ENCODE data around the gene SLC13A5.
"Not testable (repeated sequence)": the region's sequence is repeated elsewhere in the genome, so short reads cannot be mapped to it uniquely, and the experiment has no call there.

Gene SLC13A5

DNA sequence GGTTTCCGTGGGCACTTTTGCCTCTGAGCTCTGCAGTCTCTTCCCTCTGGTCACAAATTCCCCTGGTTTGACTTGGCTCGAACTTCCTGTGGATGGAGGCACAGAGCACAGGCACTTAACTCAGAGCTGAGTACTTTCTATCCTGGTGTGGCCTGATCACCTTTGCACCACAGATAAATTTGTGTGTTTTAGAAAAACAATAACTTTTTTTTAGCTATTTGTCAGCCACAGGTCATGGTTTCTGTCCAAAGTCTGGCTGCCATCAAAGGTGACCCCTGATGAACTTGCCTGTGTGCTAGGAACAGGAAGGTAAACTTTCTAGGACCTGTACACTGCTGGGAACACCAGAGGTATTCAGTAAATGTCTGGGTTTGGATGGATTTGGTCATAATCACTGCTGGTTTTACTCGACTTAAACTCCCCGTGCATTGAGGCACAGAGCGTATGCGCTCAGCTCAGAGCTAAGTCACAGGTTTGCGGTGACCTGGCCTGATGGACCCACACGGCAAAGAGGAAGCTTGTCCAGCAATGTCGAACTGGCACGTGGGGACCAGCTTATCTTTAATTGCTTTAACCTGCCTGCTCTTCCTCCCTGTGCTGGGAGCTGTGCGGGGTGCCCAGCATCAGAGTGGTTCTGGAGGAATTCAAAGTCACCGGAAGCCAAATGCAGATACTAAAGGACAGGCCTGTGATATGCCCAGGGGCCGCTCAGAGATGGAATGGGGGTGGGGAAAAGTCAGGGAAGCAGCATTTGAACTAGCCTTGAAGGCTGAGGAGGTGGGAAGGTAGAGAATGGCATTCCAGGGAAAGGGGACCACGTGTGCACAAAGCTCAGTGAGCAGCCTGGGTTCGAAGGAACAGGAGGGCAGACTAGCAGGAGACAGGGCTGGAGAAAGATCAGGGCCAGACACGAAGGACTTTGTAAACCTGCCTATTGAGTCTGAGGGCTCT, 12.9 kb downstream of the SLC13A5 start:
- Histone ChIP-seq H3K9me3 (ENCODE audit: control insufficient read depth, insufficient read depth, low read length) (no peaks in the 10 kb centered on the region), H3K36me3 (ENCODE audit: control insufficient read depth, insufficient read depth, low read length) (no peaks in the 10 kb centered on the region), H3K27me3 (ENCODE audit: control insufficient read depth, insufficient read depth, low read length) (no peaks in the 10 kb centered on the region), H3K27ac (ENCODE audit: low read length) (no peak overlapping the region), H3K4me3 (ENCODE audit: low read length) (no peak overlapping the region), H3K4me1 (ENCODE audit: control insufficient read depth, insufficient read depth, low read length) (no peaks in the 10 kb centered on the region)
- no CpG with 5 or more reads among the region's 16 CpGs for WGBS (ENCODE audit: insufficient coverage, insufficient read length)
- DNase-seq (ENCODE audit: low read depth, low spot score), result no peak

DNA sequence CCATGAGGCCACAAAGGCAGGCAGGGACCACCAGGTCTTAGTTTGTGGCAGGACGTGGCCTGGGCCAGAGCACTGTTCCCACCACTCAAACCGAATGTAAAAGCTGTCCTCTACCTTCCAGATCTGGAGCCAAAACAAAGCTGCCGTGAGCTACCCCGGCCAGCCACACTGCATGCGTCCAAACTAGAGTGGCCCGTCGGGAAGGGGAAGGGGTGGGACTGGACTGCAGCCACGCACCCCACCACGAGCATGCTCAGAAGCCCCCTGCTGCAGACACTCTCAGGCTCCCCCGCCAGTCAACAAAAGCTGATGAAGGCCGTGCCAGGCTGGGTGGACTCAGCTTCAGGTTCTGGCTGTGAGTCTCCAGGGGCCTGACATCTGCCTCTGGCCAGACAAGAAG, 15.2 kb downstream of the SLC13A5 start:
- DNase-seq (ENCODE audit: low read depth, low spot score), result no peak
- Histone ChIP-seq H3K4me3 (ENCODE audit: low read length) (no peak overlapping the region), H3K36me3 (ENCODE audit: control insufficient read depth, insufficient read depth, low read length) (no peaks in the 10 kb centered on the region), H3K9me3 (ENCODE audit: control insufficient read depth, insufficient read depth, low read length) (no peaks in the 10 kb centered on the region), H3K27ac (ENCODE audit: low read length) (no peak overlapping the region), H3K27me3 (ENCODE audit: control insufficient read depth, insufficient read depth, low read length) (no peaks in the 10 kb centered on the region), H3K4me1 (ENCODE audit: control insufficient read depth, insufficient read depth, low read length) (no peaks in the 10 kb centered on the region)
- WGBS (ENCODE audit: insufficient coverage, insufficient read length), result no CpG with 5 or more reads among the region's 11 CpGs

DNA sequence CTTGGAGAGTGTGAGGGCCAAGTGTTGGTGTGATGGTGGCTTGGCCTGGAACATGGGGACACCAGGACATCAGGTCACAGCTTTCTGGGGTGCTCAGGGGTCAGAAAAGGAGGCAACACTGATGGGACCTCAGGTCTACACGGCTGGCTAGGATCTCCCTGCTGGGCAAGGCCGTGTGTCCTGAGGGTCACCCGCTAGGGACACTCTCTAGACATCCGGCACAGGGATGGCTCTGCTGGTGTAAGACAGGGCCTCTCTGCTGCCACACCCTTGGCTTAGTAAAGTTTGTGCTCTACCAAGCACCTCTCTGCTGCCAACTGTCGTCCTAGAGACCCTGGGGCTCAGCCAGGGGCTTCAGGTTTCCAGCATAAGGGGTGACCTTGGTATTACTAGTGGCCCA, 16.3 kb downstream of the SLC13A5 start:
- H3K27me3 ChIP-seq (ENCODE audit: control insufficient read depth, insufficient read depth, low read length), result no peaks in the 10 kb centered on the region
- H3K4me1 ChIP-seq (ENCODE audit: control insufficient read depth, insufficient read depth, low read length), result no peaks in the 10 kb centered on the region
- no peaks in the 10 kb centered on the region for H3K36me3 ChIP-seq (ENCODE audit: control insufficient read depth, insufficient read depth, low read length)
- no peak overlapping the region for H3K27ac ChIP-seq (ENCODE audit: low read length)
- H3K9me3 ChIP-seq (ENCODE audit: control insufficient read depth, insufficient read depth, low read length), result no peaks in the 10 kb centered on the region
- DNase-seq (ENCODE audit: low read depth, low spot score), result no peak
- H3K4me3 ChIP-seq (ENCODE audit: low read length), result no peak overlapping the region
- WGBS (ENCODE audit: insufficient coverage, insufficient read length), result no CpG with 5 or more reads among the region's 5 CpGs

DNA sequence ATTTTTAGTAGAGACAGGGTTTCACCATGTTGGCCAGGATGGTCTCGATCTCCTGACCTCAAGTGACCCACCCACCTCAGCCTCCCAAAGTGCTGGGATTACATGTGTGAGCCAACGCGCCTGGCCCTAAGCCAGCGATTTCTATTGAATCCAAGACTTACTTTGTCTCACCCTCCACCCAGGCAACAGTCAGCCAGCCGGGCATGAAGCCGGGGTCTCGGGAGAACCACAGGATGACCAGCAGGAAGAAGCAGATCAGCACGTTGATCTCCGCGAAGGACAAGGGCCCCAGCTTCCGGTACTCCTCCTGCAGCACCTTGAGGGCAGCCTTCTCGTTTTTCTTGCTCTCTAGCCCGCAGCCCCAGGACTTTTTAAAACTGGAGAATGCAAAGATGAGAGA, 17.6 kb downstream of the SLC13A5 start:
- no CpG with 5 or more reads among the region's 13 CpGs for WGBS (ENCODE audit: insufficient coverage, insufficient read length)
- no peaks in the 10 kb centered on the region for H3K36me3 ChIP-seq (ENCODE audit: control insufficient read depth, insufficient read depth, low read length)
- DNase-seq (ENCODE audit: low read depth, low spot score), result no peak
- no peaks in the 10 kb centered on the region for H3K27me3 ChIP-seq (ENCODE audit: control insufficient read depth, insufficient read depth, low read length)
- no peaks in the 10 kb centered on the region for H3K9me3 ChIP-seq (ENCODE audit: control insufficient read depth, insufficient read depth, low read length)
- no peak overlapping the region for H3K27ac ChIP-seq (ENCODE audit: low read length)
- no peaks in the 10 kb centered on the region for H3K4me1 ChIP-seq (ENCODE audit: control insufficient read depth, insufficient read depth, low read length)
- H3K4me3 ChIP-seq (ENCODE audit: low read length), result no peak overlapping the region

DNA sequence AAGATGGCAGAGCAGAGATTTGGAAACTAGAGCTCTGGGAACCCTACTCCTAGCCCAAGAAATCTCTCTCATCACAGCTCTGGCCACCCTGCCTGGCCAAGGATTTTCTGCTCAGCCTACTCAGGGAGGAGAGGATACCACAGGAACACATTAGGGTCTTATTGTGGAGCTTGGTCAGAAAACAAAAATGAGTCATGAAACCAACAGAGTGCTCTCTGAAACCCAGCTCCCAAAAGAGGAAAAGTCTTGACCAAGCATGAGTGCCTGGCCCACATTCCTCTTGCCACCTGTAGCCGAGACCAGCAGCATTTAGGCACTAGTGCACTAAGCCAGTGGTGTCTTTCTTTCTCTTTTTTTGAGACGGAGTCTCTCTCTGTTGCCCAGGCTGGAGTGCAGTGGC, 18.1 kb downstream of the SLC13A5 start:
- Histone ChIP-seq H3K9me3 (ENCODE audit: control insufficient read depth, insufficient read depth, low read length) (no peaks in the 10 kb centered on the region), H3K27ac (ENCODE audit: low read length) (no peak overlapping the region), H3K36me3 (ENCODE audit: control insufficient read depth, insufficient read depth, low read length) (no peaks in the 10 kb centered on the region), H3K27me3 (ENCODE audit: control insufficient read depth, insufficient read depth, low read length) (no peaks in the 10 kb centered on the region), H3K4me1 (ENCODE audit: control insufficient read depth, insufficient read depth, low read length) (no peaks in the 10 kb centered on the region), H3K4me3 (ENCODE audit: low read length) (no peak overlapping the region)
- DNase-seq (ENCODE audit: low read depth, low spot score), result no peak
- WGBS (ENCODE audit: insufficient coverage, insufficient read length), result no CpG with 5 or more reads among the region's 2 CpGs

DNA sequence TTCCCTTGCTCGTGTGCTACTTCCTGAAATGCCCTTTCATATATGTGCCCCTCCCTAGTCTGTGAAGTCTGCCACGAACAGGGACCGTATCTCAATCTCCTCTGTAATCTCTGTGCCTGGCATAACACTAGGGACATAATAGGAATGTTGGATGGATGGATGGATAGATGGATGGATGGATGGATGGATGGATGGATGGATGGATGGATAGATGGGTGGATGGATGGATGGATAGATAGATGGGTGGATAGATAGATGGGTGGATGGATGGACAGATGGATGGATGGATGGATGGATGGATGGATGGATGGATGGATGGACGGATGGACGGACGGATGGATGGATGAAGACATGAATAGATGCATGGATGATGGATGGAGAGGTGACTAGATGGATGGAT, 21.2 kb downstream of the SLC13A5 start:
- not testable (repeated sequence) for H3K27me3 ChIP-seq (ENCODE audit: control insufficient read depth, insufficient read depth, low read length); H3K27ac ChIP-seq (ENCODE audit: low read length); H3K4me1 ChIP-seq (ENCODE audit: control insufficient read depth, insufficient read depth, low read length); H3K4me3 ChIP-seq (ENCODE audit: low read length); H3K36me3 ChIP-seq (ENCODE audit: control insufficient read depth, insufficient read depth, low read length); DNase-seq (ENCODE audit: low read depth, low spot score); H3K9me3 ChIP-seq (ENCODE audit: control insufficient read depth, insufficient read depth, low read length)
- no CpG with 5 or more reads among the region's 6 CpGs for WGBS (ENCODE audit: insufficient coverage, insufficient read length)

DNA sequence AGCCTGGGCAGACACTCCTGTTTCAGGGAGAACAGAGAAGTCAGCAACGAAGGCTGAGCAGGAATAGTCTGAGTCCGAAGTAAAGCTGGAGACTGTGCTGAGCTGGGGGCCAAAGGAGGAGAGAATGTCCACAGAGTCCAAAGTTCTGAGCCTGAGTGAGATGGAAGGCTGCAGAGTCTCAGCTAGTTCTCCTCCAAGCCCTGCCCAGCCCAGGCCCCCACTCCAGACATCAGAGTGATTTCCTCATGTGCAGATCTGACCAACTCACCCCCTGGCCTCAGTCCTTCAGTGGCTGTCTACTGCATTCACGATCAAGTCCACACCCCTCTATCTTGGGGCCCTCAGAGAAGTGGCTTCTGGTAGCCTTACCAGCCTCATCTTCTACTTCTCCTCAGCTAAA, 21.6 kb downstream of the SLC13A5 start:
- Histone ChIP-seq H3K4me3 (ENCODE audit: low read length) (no peak overlapping the region), H3K27ac (ENCODE audit: low read length) (no peak overlapping the region), H3K4me1 (ENCODE audit: control insufficient read depth, insufficient read depth, low read length) (no peaks in the 10 kb centered on the region), H3K36me3 (ENCODE audit: control insufficient read depth, insufficient read depth, low read length) (no peaks in the 10 kb centered on the region), H3K27me3 (ENCODE audit: control insufficient read depth, insufficient read depth, low read length) (no peaks in the 10 kb centered on the region), H3K9me3 (ENCODE audit: control insufficient read depth, insufficient read depth, low read length) (no peaks in the 10 kb centered on the region)
- DNase-seq (ENCODE audit: low read depth, low spot score), result no peak
- WGBS (ENCODE audit: insufficient coverage, insufficient read length), result no CpG with 5 or more reads among the region's 3 CpGs

DNA sequence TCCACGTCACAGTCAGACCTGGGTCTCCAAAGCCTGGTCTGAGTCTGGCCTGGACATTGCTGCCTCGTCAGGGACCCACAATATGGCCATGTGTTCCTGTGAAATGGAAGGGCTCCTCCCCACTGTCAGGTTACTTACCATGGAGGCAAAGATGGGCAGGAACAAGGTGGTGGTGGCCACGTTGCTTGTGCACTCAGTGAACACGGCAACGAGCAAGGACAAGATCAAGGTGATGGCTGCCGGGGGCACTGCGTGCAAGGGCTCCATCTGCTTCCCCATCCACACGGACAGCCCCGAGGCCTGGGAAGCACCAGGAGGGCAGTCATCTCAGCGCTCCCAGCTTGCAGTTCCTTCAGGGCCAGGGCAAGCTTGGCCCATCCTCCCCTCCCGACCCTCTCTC, 22.5 kb downstream of the SLC13A5 start:
- DNase-seq (ENCODE audit: low read depth, low spot score), result no peak
- H3K9me3 ChIP-seq (ENCODE audit: control insufficient read depth, insufficient read depth, low read length), result no peaks in the 10 kb centered on the region
- no peaks in the 10 kb centered on the region for H3K27me3 ChIP-seq (ENCODE audit: control insufficient read depth, insufficient read depth, low read length)
- no peaks in the 10 kb centered on the region for H3K4me1 ChIP-seq (ENCODE audit: control insufficient read depth, insufficient read depth, low read length)
- H3K4me3 ChIP-seq (ENCODE audit: low read length), result no peak overlapping the region
- H3K27ac ChIP-seq (ENCODE audit: low read length), result no peak overlapping the region
- WGBS (ENCODE audit: insufficient coverage, insufficient read length), result no CpG with 5 or more reads among the region's 11 CpGs
- H3K36me3 ChIP-seq (ENCODE audit: control insufficient read depth, insufficient read depth, low read length), result no peaks in the 10 kb centered on the region

DNA sequence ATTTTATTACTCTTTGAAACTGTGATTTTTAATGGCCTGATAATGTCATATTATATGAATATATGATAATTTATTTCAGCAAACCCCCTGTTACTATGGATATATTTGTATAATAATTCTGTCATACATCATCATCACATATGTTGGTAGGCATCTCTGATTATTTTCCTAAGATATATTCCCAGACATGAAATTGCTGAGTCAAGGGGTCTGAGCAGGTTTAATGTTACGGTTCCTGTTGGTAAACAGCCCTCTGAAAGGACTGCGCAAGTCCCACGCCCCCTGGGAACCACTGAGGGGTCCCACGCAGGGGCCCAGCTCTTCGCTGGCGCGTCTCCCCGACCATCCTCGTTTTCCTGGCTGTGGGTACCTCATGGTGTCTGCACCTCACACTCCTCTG, 24.2 kb downstream of the SLC13A5 start:
- WGBS (ENCODE audit: insufficient coverage, insufficient read length), result no CpG with 5 or more reads among the region's 9 CpGs
- no peaks in the 10 kb centered on the region for H3K27me3 ChIP-seq (ENCODE audit: control insufficient read depth, insufficient read depth, low read length)
- H3K9me3 ChIP-seq (ENCODE audit: control insufficient read depth, insufficient read depth, low read length), result no peaks in the 10 kb centered on the region
- no peaks in the 10 kb centered on the region for H3K4me1 ChIP-seq (ENCODE audit: control insufficient read depth, insufficient read depth, low read length)
- H3K36me3 ChIP-seq (ENCODE audit: control insufficient read depth, insufficient read depth, low read length), result no peaks in the 10 kb centered on the region
- no peak overlapping the region for H3K27ac ChIP-seq (ENCODE audit: low read length)
- no peak overlapping the region for H3K4me3 ChIP-seq (ENCODE audit: low read length)
- DNase-seq (ENCODE audit: low read depth, low spot score), result no peak

DNA sequence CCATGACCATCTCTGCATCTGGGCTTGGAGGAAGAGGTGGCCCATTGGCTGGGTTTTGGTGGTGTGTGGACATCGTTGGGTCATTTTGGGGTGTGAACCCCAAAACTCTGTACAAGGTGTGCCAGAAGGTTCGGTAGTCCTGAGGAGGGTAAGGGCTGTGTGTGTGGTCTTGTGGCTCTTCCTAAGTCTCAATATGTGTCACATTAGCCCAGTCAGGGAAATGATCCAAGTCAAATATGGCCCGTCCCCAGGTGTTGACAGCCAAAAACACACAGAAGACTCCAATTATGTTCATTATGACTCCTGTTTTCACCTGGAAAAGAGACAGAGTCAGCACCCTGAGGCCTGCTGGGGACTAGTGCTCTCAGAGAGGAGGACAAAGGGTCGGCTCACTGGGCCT, 27.1 kb downstream of the SLC13A5 start:
- no peak overlapping the region for H3K27ac ChIP-seq (ENCODE audit: low read length)
- H3K4me1 ChIP-seq (ENCODE audit: control insufficient read depth, insufficient read depth, low read length), result no peaks in the 10 kb centered on the region
- WGBS (ENCODE audit: insufficient coverage, insufficient read length), result no CpG with 5 or more reads among the region's 4 CpGs
- H3K4me3 ChIP-seq (ENCODE audit: low read length), result no peak overlapping the region
- no peak for DNase-seq (ENCODE audit: low read depth, low spot score)
- H3K36me3 ChIP-seq (ENCODE audit: control insufficient read depth, insufficient read depth, low read length), result no peaks in the 10 kb centered on the region
- H3K9me3 ChIP-seq (ENCODE audit: control insufficient read depth, insufficient read depth, low read length), result no peaks in the 10 kb centered on the region
- no peaks in the 10 kb centered on the region for H3K27me3 ChIP-seq (ENCODE audit: control insufficient read depth, insufficient read depth, low read length)

Data from iPS DF 6.9 (cell line).